ENCODE measurements around the gene TNPO3. TPM values are rescaled to one million over a fixed set of nuclear protein-coding genes. Genes with fewer than 3 reads are reported as not detected.
"Not testable (repeated sequence)": the region's sequence is repeated elsewhere in the genome, so short reads cannot be mapped to it uniquely, and the experiment has no call there.

The TNPO3 gene
- total RNA-seq, 2 experiments from 2014 or later: 65.7 to 66.4 TPM

- Mint-ChIP-seq H3K9me3 (no peaks in the 10 kb centered on the region), H3K27ac (peak overlapping the region; percentile 84), H3K4me3 (no peak overlapping the region), H3K36me3 (ENCODE audit: low read depth) (peaks cover 28% of the 10 kb centered on the region), H3K4me1 (ENCODE audit: low read depth) (peaks cover 35% of the 10 kb centered on the region), H3K27me3 (ENCODE audit: low read depth) (no peaks in the 10 kb centered on the region)
- no peak for DNase-seq
- CTCF ChIA-PET: interaction anchor here (1.0 to 2.0 kb wide), 7 partner anchors 9 to 82 kb away, joined by 3 to 11 read pairs (median 4); no protein-coding TSS in a partner anchor
- intact Hi-C loops (cut with micrococcal nuclease): no loop called here
These were observed 45.5 kb downstream of the TNPO3 start for GRCh38 chr7:129009437-129009836.

DNA sequence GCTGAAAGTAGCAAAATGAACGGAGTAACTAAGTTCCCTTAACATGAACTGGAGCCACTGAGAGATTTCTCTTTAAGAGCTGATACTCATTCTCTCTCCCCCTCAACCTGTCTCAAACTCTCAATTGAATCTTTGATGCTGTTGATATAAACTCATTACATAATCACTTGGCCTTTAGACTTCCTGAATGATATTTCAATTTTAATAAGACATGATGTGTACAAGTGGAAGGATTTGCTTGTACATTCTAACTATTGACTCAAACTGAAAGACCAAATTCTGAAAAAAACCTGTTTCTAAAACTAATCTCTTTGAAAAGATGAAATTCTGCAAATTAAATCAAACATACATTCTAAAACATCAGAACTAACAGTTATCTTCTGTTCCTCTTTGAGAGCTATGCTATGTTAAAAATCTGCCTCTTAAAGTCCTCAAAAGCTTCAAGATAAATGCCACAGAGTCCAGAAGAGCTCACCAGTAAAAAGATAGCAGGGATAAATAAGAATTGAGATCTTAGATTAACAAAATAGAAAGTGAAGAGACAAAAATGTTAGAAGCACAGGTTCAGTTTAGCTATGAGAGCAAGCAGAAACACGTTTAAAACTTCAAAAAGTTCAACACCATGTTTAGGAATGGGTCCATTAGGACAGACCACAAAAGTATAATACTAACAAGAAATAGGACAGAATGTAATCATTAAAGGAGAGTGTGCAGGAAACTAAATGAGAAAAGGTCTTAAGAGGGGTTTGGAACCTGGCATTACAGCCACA is 46.1 kb downstream of the TNPO3 start:
- no peaks in the 10 kb centered on the region for H3K27me3 Mint-ChIP-seq (ENCODE audit: low read depth)
- CTCF ChIA-PET: interaction anchor here (1.0 to 2.0 kb wide), 7 partner anchors 9 to 83 kb away, joined by 3 to 11 read pairs (median 4); no protein-coding TSS in a partner anchor
- no peak for DNase-seq
- peaks cover 29% of the 10 kb centered on the region for H3K36me3 Mint-ChIP-seq (ENCODE audit: low read depth)
- peak overlapping the region; percentile 2 for H3K4me3 Mint-ChIP-seq
- no peaks in the 10 kb centered on the region for H3K9me3 Mint-ChIP-seq
- intact Hi-C loops (cut with micrococcal nuclease): loop anchor here (1.0 kb wide), 3 partner anchors 45 to 70 kb away; no protein-coding TSS in a partner anchor
- H3K27ac Mint-ChIP-seq: peak overlapping the region; percentile 84
- H3K4me1 Mint-ChIP-seq (ENCODE audit: low read depth): peaks cover 35% of the 10 kb centered on the region

DNA sequence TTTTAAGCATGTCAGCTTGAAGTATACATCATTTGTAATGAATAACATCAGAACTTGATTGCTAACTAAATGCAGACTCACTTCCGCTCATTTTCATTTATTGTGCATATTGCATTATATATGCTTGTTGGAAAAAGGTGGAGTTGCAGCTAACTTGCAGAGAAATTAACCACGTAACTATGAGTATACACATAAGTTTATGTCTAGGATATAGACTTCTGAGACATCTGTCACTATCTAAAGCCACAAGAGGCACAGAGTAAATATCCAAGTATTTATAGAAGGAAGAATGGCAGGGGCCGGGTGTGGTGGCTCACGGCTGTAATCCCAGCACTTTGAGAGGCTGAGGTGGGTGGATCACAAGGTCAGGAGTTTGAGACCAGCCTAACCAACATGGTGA is 47.3 kb downstream of the TNPO3 start:
- Mint-ChIP-seq H3K9me3 (no peaks in the 10 kb centered on the region), H3K27ac (no peak overlapping the region), H3K27me3 (ENCODE audit: low read depth) (no peaks in the 10 kb centered on the region), H3K4me3 (no peak overlapping the region), H3K4me1 (ENCODE audit: low read depth) (peaks cover 31% of the 10 kb centered on the region), H3K36me3 (ENCODE audit: low read depth) (peaks cover 26% of the 10 kb centered on the region)
- CTCF ChIA-PET: interaction anchor here (0.5 to 1.0 kb wide), 2 partner anchors 20 to 70 kb away, joined by 3 read pairs; no protein-coding TSS in a partner anchor
- DNase-seq: no peak
- intact Hi-C loops (cut with micrococcal nuclease): no loop called here

GRCh38 chr7:129006636-129007414 is 48.1 kb downstream of the TNPO3 start:
- no peaks in the 10 kb centered on the region for H3K9me3 Mint-ChIP-seq
- peaks cover 31% of the 10 kb centered on the region for H3K4me1 Mint-ChIP-seq (ENCODE audit: low read depth)
- H3K4me3 Mint-ChIP-seq: no peak overlapping the region
- peaks cover 32% of the 10 kb centered on the region for H3K36me3 Mint-ChIP-seq (ENCODE audit: low read depth)
- DNase-seq: no peak
- H3K27me3 Mint-ChIP-seq (ENCODE audit: low read depth): no peaks in the 10 kb centered on the region
- CTCF ChIA-PET: interaction anchor here (0.7 to 1.6 kb wide), 5 partner anchors 20 to 157 kb away, joined by 3 to 4 read pairs (median 3); no protein-coding TSS in a partner anchor
- intact Hi-C loops (cut with micrococcal nuclease): no loop called here
- no peak overlapping the region for H3K27ac Mint-ChIP-seq

- Mint-ChIP-seq H3K4me3 (no peak overlapping the region), H3K27me3 (ENCODE audit: low read depth) (no peaks in the 10 kb centered on the region), H3K4me1 (ENCODE audit: low read depth) (peaks cover 28% of the 10 kb centered on the region), H3K27ac (no peak overlapping the region), H3K36me3 (ENCODE audit: low read depth) (peaks cover 37% of the 10 kb centered on the region), H3K9me3 (no peaks in the 10 kb centered on the region)
- no peak for DNase-seq
- CTCF ChIA-PET: no interaction called here
- intact Hi-C loops (cut with micrococcal nuclease): no loop called here
These were observed 49.7 kb downstream of the TNPO3 start for GRCh38 chr7:129005186-129005585.

- DNase-seq: no peak
- H3K36me3 Mint-ChIP-seq (ENCODE audit: low read depth): peaks cover 27% of the 10 kb centered on the region
- no peaks in the 10 kb centered on the region for H3K4me1 Mint-ChIP-seq (ENCODE audit: low read depth)
- H3K27me3 Mint-ChIP-seq (ENCODE audit: low read depth): no peaks in the 10 kb centered on the region
- intact Hi-C loops (cut with micrococcal nuclease): no loop called here
- no peak overlapping the region for H3K4me3 Mint-ChIP-seq
- H3K9me3 Mint-ChIP-seq: no peaks in the 10 kb centered on the region
- CTCF ChIA-PET: interaction anchor here (0.6 to 2.0 kb wide), 2 partner anchors 12 to 724 kb away, joined by 3 to 5 read pairs; no protein-coding TSS in a partner anchor
- H3K27ac Mint-ChIP-seq: no peak overlapping the region
These were observed 57.7 kb downstream of the TNPO3 start for GRCh38 chr7:128997181-128997580.

DNA sequence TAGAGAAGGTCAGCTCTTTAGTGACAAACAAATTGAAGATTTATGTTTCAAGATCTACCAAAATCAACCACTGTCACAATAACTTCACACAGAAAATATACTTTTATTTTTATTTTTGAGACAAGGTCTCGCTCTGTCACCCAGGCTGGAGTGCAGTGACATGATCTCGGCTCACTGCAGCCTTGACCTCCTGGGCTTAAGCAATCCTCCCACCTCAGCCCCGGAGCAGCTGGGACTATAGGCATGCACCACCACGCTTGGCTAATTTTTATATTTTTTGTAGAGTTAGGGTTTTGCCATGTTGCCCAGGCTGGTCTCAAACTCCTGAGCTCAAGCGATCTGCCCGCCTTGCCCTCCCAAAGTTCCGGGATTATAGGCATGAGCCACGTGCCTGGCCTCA is 60.4 kb downstream of the TNPO3 start:
- H3K27me3 Mint-ChIP-seq (ENCODE audit: low read depth); H3K9me3 Mint-ChIP-seq; DNase-seq; H3K27ac Mint-ChIP-seq; intact Hi-C loops (cut with micrococcal nuclease); H3K4me1 Mint-ChIP-seq (ENCODE audit: low read depth); H3K4me3 Mint-ChIP-seq: not testable (repeated sequence)
- CTCF ChIA-PET: interaction anchor here (0.7 to 1.9 kb wide), 3 partner anchors 35 to 97 kb away, joined by 3 to 6 read pairs (median 4); no protein-coding TSS in a partner anchor
- peaks cover 16% of the 10 kb centered on the region for H3K36me3 Mint-ChIP-seq (ENCODE audit: low read depth)

- H3K4me3 Mint-ChIP-seq: no peak overlapping the region
These were observed 61.5 kb downstream of the TNPO3 start for GRCh38 chr7:128993419-128993818.

DNA sequence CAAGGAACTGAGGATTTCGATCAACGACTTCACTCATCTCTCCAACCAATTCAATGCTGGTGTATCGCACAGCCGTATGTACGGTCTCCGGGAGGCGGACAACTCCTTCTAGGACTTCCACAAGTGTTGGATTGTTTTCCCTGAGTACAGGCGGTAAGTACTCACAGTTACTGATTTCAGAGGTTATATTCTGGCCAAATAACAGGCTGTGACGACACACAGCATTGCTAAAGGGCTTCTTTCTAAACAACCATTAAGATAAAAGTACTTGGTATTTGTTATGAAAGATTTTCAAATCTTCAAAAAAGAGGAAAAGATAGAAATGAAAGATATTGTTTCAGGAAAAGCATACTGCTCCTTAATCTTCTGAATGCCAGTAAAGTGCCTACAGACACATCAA is 65.0 kb downstream of the TNPO3 start:
- no peak overlapping the region for H3K27ac Mint-ChIP-seq
- no peaks in the 10 kb centered on the region for H3K4me1 Mint-ChIP-seq (ENCODE audit: low read depth)
- CTCF ChIA-PET: interaction anchor here (0.9 kb wide), 1 partner anchor 101 kb away, joined by 3 read pairs; no protein-coding TSS in a partner anchor
- no peak for DNase-seq
- no peaks in the 10 kb centered on the region for H3K9me3 Mint-ChIP-seq
- H3K27me3 Mint-ChIP-seq (ENCODE audit: low read depth): no peaks in the 10 kb centered on the region
- no peak overlapping the region for H3K4me3 Mint-ChIP-seq
- H3K36me3 Mint-ChIP-seq (ENCODE audit: low read depth): peaks cover 21% of the 10 kb centered on the region
- intact Hi-C loops (cut with micrococcal nuclease): no loop called here

More at GRCh38 chr7:128993419-128993818, 61.5 kb downstream of the TNPO3 start:
- no peak for DNase-seq
- Mint-ChIP-seq H3K36me3 (ENCODE audit: low read depth) (peaks cover 14% of the 10 kb centered on the region), H3K27ac (no peak overlapping the region), H3K4me1 (ENCODE audit: low read depth) (no peaks in the 10 kb centered on the region), H3K27me3 (ENCODE audit: low read depth) (no peaks in the 10 kb centered on the region), H3K9me3 (no peaks in the 10 kb centered on the region)
- intact Hi-C loops (cut with micrococcal nuclease): no loop called here
- CTCF ChIA-PET: interaction anchor here (0.6 to 1.9 kb wide), 3 partner anchors 24 to 102 kb away, joined by 4 read pairs; no protein-coding TSS in a partner anchor

- Mint-ChIP-seq H3K36me3 (ENCODE audit: low read depth) (peaks cover 24% of the 10 kb centered on the region), H3K27me3 (ENCODE audit: low read depth) (no peaks in the 10 kb centered on the region), H3K4me1 (ENCODE audit: low read depth) (no peaks in the 10 kb centered on the region), H3K9me3 (no peaks in the 10 kb centered on the region), H3K4me3 (no peak overlapping the region), H3K27ac (peak overlapping the region; percentile 41)
- CTCF ChIA-PET: interaction anchor here (0.7 kb wide), 1 partner anchor 580 kb away, joined by 3 read pairs; no protein-coding TSS in a partner anchor
- intact Hi-C loops (cut with micrococcal nuclease): no loop called here
- no peak for DNase-seq
These were observed 66.5 kb downstream of the TNPO3 start for GRCh38 chr7:128988372-128988771.

GRCh38 chr7:128986609-128987008 is 68.3 kb downstream of the TNPO3 start:
- no peak for DNase-seq
- CTCF ChIA-PET: interaction anchor here (1.0 to 1.2 kb wide), 2 partner anchors 20 to 139 kb away, joined by 3 read pairs; no protein-coding TSS in a partner anchor
- Mint-ChIP-seq H3K9me3 (no peaks in the 10 kb centered on the region), H3K36me3 (ENCODE audit: low read depth) (peaks cover 34% of the 10 kb centered on the region), H3K27ac (no peak overlapping the region), H3K27me3 (ENCODE audit: low read depth) (no peaks in the 10 kb centered on the region), H3K4me3 (no peak overlapping the region), H3K4me1 (ENCODE audit: low read depth) (no peaks in the 10 kb centered on the region)
- intact Hi-C loops (cut with micrococcal nuclease): no loop called here

GRCh38 chr7:128985660-128986059 is 69.3 kb downstream of the TNPO3 start:
- H3K36me3 Mint-ChIP-seq (ENCODE audit: low read depth): peaks cover 33% of the 10 kb centered on the region

More at GRCh38 chr7:128985660-128986059, 69.3 kb downstream of the TNPO3 start:
- Mint-ChIP-seq H3K4me1 (ENCODE audit: low read depth) (no peaks in the 10 kb centered on the region), H3K27me3 (ENCODE audit: low read depth) (no peaks in the 10 kb centered on the region), H3K9me3 (no peaks in the 10 kb centered on the region), H3K27ac (no peak overlapping the region), H3K4me3 (no peak overlapping the region)
- DNase-seq: no peak
- CTCF ChIA-PET: no interaction called here
- intact Hi-C loops (cut with micrococcal nuclease): no loop called here

Data from activated naive CD4-positive, alpha-beta T cell treated with anti-CD3 and anti-CD28 coated beads for 36 hours (primary cell).